Measurements from ENCODE around the gene KIAA0232. TPM values are rescaled to one million over a fixed set of nuclear protein-coding genes. Genes with fewer than 3 reads are reported as not detected.

KIAA0232 gene
- total RNA-seq, 4 donors from 2014 or later: 34.6 to 54.0 (median 47.8) TPM

GRCh38 chr4:6845027-6845426 lies 62.5 kb downstream of the KIAA0232 start:
- intact Hi-C loops (cut with DNase I): no loop called here
- peaks cover 20 to 57% (median 41%) of the 10 kb centered on the region in 4 donors for H3K4me1 ChIP-seq
- no peaks in the 10 kb centered on the region for H3K27me3 ChIP-seq
- 94% methylated on average over 1 of the region's 1 CpG for WGBS
- no peak overlapping the region for H3K27ac ChIP-seq (replicated peaks in 1 of 4)
- H3K9me3 ChIP-seq: no peaks in the 10 kb centered on the region
- DNase-seq (ENCODE audit: extremely low spot score): no peak
- H3K36me3 ChIP-seq: peaks cover 0 to 40% (median 15%) of the 10 kb centered on the region in 4 donors
- H3K4me3 ChIP-seq: no peak overlapping the region
- TF ChIP-seq EP300 (IDR thresholded peaks at IDR 0.05): no peak
- TF ChIP-seq CTCF (IDR thresholded peaks at IDR 0.05): no peak
- TF ChIP-seq POLR2AphosphoS5 (IDR thresholded peaks at IDR 0.05): no peak
- TF ChIP-seq POLR2A (IDR thresholded peaks at IDR 0.05; ENCODE audit: low read depth): no peak

GRCh38 chr4:6845574-6845973 lies 63.0 kb downstream of the KIAA0232 start:
- WGBS: 95% methylated on average over 6 of the region's 6 CpGs
- TF ChIP-seq POLR2AphosphoS5 (IDR thresholded peaks at IDR 0.05) (no peak), POLR2A (IDR thresholded peaks at IDR 0.05; ENCODE audit: low read depth) (no peak), EP300 (IDR thresholded peaks at IDR 0.05) (no peak), CTCF (IDR thresholded peaks at IDR 0.05) (no peak)
- intact Hi-C loops (cut with DNase I): no loop called here
- DNase-seq (ENCODE audit: extremely low spot score): no peak
- no peak overlapping the region for H3K27ac ChIP-seq (replicated peaks in 1 of 4)
- peaks cover 17 to 51% (median 36%) of the 10 kb centered on the region in 4 donors for H3K4me1 ChIP-seq
- H3K9me3 ChIP-seq: no peaks in the 10 kb centered on the region
- no peak overlapping the region for H3K4me3 ChIP-seq
- H3K27me3 ChIP-seq: no peaks in the 10 kb centered on the region
- H3K36me3 ChIP-seq: peaks cover 0 to 40% (median 16%) of the 10 kb centered on the region in 4 donors

GRCh38 chr4:6847178-6847577 lies 64.7 kb downstream of the KIAA0232 start:
- peaks cover 0 to 1% (median 0%) of the 10 kb centered on the region in 4 donors for H3K9me3 ChIP-seq
- H3K27ac ChIP-seq (replicated peaks in 1 of 4): no peak overlapping the region
- H3K4me1 ChIP-seq: peaks cover 12 to 37% (median 22%) of the 10 kb centered on the region in 4 donors
- no peak for DNase-seq (ENCODE audit: extremely low spot score)
- peaks cover 0 to 47% (median 20%) of the 10 kb centered on the region in 4 donors for H3K36me3 ChIP-seq
- WGBS: 44% methylated on average over 2 of the region's 2 CpGs
- no peak overlapping the region for H3K4me3 ChIP-seq
- TF ChIP-seq POLR2A (IDR thresholded peaks at IDR 0.05; ENCODE audit: low read depth) (no peak), CTCF (IDR thresholded peaks at IDR 0.05) (no peak), EP300 (IDR thresholded peaks at IDR 0.05) (no peak), POLR2AphosphoS5 (IDR thresholded peaks at IDR 0.05) (no peak)
- H3K27me3 ChIP-seq: no peaks in the 10 kb centered on the region
- intact Hi-C loops (cut with DNase I): no loop called here

- Histone ChIP-seq H3K27ac (replicated peaks in 1 of 4) (no peak overlapping the region), H3K27me3 (no peaks in the 10 kb centered on the region), H3K36me3 (peaks cover 0 to 43% (median 21%) of the 10 kb centered on the region in 4 donors), H3K4me1 (peaks cover 12 to 31% (median 21%) of the 10 kb centered on the region in 4 donors), H3K4me3 (no peak overlapping the region), H3K9me3 (peaks cover 0 to 9% (median 0%) of the 10 kb centered on the region in 4 donors)
- DNase-seq (ENCODE audit: extremely low spot score): no peak
- TF ChIP-seq CTCF (IDR thresholded peaks at IDR 0.05) (no peak), POLR2AphosphoS5 (IDR thresholded peaks at IDR 0.05) (no peak), EP300 (IDR thresholded peaks at IDR 0.05) (no peak), POLR2A (IDR thresholded peaks at IDR 0.05; ENCODE audit: low read depth) (no peak)
- intact Hi-C loops (cut with DNase I): no loop called here
- 86% methylated on average over 2 of the region's 3 CpGs for WGBS
Observed at GRCh38 chr4:6848717-6849305, 66.3 kb downstream of the KIAA0232 start.

Data from esophagus muscularis mucosa (tissue), 4 donors.